ENCODE results near the gene HRCT1.

HRCT1 gene

DNA sequence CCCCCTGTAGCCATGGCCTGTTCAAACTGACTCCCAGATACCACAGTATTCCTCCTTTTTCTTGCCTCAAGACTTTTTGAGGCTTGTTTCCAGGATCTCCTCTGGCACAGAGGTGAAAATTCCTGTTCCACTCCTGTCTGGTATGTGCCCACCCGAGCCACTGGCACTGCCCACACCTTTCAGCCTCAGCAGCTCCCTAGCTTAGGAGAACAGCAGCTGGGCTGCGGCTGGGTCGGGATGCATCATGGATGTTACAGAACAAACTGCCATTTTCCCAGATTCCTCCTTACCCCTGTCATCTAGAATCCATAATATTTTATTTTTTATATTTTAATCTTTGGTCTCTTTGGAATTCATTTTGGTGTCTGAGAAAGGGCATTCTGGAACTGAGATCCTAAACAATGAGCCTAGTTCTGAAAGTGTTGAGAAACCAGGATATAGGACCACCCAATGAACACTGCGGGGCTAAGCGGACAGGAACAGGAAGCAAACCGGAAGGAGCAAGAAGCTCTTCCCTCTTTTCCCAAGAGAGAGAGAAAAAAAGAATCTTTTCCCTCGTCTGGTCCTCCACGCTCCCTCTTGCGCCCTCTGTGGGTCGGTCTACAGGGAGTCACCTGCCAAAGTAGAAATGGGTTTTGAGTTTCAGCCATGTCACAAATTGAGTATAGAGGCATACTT lies 39.5 kb downstream of the HRCT1 start:
- H3K4me3 ChIP-seq (ENCODE audit: low read depth, low read length), result no peak overlapping the region
- peak; percentile 49 for DNase-seq (ENCODE audit: low read depth)
- in situ Hi-C loops (cut with HindIII; ENCODE audit: low sequenced_read_pairs), result no loop called here
- peak; percentile 91 for TF ChIP-seq CTCF (IDR thresholded peaks at IDR 0.05; ENCODE audit: low read depth, low read length, missing control alignments)

GRCh38 chr9:35948451-35948850 lies 42.4 kb downstream of the HRCT1 start:
- no peak for DNase-seq (ENCODE audit: low read depth)

GRCh38 chr9:35948901-35949318 lies 42.9 kb downstream of the HRCT1 start:
- TF ChIP-seq CTCF (IDR thresholded peaks at IDR 0.05; ENCODE audit: low read depth, low read length, missing control alignments), result no peak
- no peak for DNase-seq (ENCODE audit: low read depth)
- in situ Hi-C loops (cut with HindIII; ENCODE audit: low sequenced_read_pairs), result no loop called here
- H3K4me3 ChIP-seq (ENCODE audit: low read depth, low read length), result no peak overlapping the region

More at GRCh38 chr9:35948451-35948850, 42.4 kb downstream of the HRCT1 start:
- no peak for TF ChIP-seq CTCF (IDR thresholded peaks at IDR 0.05; ENCODE audit: low read depth, low read length, missing control alignments)
- in situ Hi-C loops (cut with HindIII; ENCODE audit: low sequenced_read_pairs), result no loop called here
- no peak overlapping the region for H3K4me3 ChIP-seq (ENCODE audit: low read depth, low read length)

DNA sequence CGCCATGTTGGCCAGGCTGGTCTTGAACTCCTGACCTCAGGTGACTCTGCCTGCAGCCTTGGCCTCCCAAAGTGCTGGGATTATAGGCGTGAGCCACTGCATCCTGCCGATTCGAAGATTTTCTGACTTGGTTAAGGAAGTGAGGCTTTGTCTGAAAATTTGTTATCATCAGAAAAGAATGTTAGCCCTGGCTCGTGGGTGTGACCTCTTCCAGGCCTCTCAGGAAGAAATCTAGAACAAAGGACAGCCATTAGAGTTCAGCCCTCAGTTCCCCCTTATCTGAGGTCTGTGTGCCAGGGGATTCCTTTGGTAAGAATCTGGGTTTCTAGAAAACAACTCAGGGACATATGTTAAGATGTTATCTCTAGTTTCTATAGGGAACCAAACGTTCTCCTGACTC lies 45.7 kb downstream of the HRCT1 start:
- TF ChIP-seq CTCF (IDR thresholded peaks at IDR 0.05; ENCODE audit: low read depth, low read length, missing control alignments), result no peak
- in situ Hi-C loops (cut with HindIII; ENCODE audit: low sequenced_read_pairs), result no loop called here
- DNase-seq (ENCODE audit: low read depth), result no peak
- H3K4me3 ChIP-seq (ENCODE audit: low read depth, low read length), result no peak overlapping the region

- no peak overlapping the region for H3K4me3 ChIP-seq (ENCODE audit: low read depth, low read length)
- TF ChIP-seq CTCF (IDR thresholded peaks at IDR 0.05; ENCODE audit: low read depth, low read length, missing control alignments), result no peak
- in situ Hi-C loops (cut with HindIII; ENCODE audit: low sequenced_read_pairs), result no loop called here
- DNase-seq (ENCODE audit: low read depth), result no peak
Measured at GRCh38 chr9:35952526-35953191, 46.7 kb downstream of the HRCT1 start.

DNA sequence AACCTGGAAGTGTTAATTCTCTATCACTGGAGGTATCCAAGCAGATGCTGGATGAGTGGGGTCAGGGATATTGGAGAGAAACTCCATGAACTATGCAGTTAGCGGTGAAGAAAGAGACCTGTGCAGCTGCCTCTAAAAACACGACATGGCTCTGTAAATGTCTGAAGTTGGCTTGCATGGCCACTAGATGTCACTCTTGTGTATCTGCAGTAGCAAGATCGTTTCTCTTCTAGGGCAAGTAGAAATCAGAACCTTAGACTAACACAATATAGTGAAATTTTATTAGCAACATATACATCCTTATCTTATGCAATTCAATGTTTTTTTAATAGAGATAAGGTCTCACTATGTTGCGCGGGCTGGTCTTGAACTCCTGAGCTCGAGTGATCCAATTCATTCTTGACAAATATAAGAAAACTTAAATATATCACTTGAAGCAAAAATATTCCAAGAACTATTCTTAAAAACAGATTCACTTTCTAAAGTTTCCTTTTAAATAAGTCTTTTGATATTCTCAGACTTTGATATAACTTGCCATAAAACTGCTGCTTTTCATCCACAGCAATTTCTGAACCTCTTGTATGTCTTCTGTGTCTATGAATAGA lies 49.0 kb downstream of the HRCT1 start:
- peak; percentile 73 for DNase-seq (ENCODE audit: low read depth)
- TF ChIP-seq CTCF (IDR thresholded peaks at IDR 0.05; ENCODE audit: low read depth, low read length, missing control alignments), result peak; percentile 82
- in situ Hi-C loops (cut with HindIII; ENCODE audit: low sequenced_read_pairs), result no loop called here
- H3K4me3 ChIP-seq (ENCODE audit: low read depth, low read length), result no peak overlapping the region

Measured in astrocyte of the cerebellum (primary cell).